Left ventricle myocardium inferior (tissue), 1 donor: ENCODE data around the gene MUC6. TPM values are rescaled to one million over a fixed set of nuclear protein-coding genes. Genes with fewer than 3 reads are reported as not detected.

ENCODE experiments used
- DNase-seq: peaks from one replicate; pipeline ENCODE4 v3.0.0-alpha.2; 2020
- H3K27ac ChIP-seq: fragments of 200-600 bp; replicated peaks from 2 replicates; pipeline ENCODE4 v1.8.0; 2021
- H3K27me3 ChIP-seq: fragments of 200-600 bp; 2 replicates; pipeline ENCODE4 v1.8.0; 2021; ENCODE audit warnings: low read depth
- H3K36me3 ChIP-seq: fragments of 200-600 bp; 2 replicates; pipeline ENCODE4 v1.8.0; 2021
- H3K4me1 ChIP-seq: fragments of 200-600 bp; 2 replicates; pipeline ENCODE4 v1.8.0; 2021
- H3K4me3 ChIP-seq: fragments of 200-600 bp; 2 replicates; pipeline ENCODE4 v1.8.0; 2021; ENCODE audit warnings: mild to moderate bottlenecking, moderate library complexity
- H3K9me3 ChIP-seq: fragments of 200-600 bp; replicated peaks from 2 replicates; pipeline ENCODE4 v1.8.0; 2021
- intact Hi-C: fragments of 100-400 bp; cut with micrococcal nuclease; formaldehyde crosslinking; loops from one replicate; pipeline ENCODE4 v1.11.0; 2022
- total RNA-seq: library from RNA; stranded (reverse); fragmentation: NEBNext Ultra II Directional; extraction: Animal tissue kit (Norgen Biotek cat#: 25700); gene quantifications from one replicate; pipeline ENCODE4 v1.2.1, GENCODE V29; 2021
- TF ChIP-seq, protein P1 (sequence below): fragments of 200-600 bp; IDR thresholded peaks from 2 replicates; pipeline ENCODE4 v1.8.0; 2021; ENCODE audit warnings: antibody characterized with exemption, mild to moderate bottlenecking, borderline replicate concordance
- donor health status: DM: no; HTN: yes; CAD: no; lungs with severe emphysema.

MUC6 gene
- total RNA-seq, 1 donor from 2014 or later, result not detected

DNA sequence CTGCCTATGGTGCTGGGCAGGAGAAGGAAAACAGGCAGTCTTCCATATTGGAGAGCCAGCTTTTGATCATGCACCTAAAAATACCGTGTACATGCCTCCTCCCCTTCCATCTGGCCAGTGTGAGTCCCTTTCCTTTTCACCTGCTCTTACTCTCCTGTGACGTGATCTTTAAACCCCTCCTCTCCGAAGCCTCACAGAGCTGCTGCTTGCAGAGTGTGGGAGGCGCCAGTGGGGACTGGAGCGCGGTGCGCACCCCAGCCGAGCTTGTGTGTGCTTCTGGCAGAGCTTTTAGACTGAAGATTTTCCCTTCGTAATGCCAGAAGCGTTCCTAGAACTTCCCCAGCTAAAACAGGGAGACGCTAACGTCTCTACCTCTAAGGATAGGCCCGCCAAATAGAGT lies 29.8 kb downstream of the MUC6 start:
- TF ChIP-seq, protein P1, sequence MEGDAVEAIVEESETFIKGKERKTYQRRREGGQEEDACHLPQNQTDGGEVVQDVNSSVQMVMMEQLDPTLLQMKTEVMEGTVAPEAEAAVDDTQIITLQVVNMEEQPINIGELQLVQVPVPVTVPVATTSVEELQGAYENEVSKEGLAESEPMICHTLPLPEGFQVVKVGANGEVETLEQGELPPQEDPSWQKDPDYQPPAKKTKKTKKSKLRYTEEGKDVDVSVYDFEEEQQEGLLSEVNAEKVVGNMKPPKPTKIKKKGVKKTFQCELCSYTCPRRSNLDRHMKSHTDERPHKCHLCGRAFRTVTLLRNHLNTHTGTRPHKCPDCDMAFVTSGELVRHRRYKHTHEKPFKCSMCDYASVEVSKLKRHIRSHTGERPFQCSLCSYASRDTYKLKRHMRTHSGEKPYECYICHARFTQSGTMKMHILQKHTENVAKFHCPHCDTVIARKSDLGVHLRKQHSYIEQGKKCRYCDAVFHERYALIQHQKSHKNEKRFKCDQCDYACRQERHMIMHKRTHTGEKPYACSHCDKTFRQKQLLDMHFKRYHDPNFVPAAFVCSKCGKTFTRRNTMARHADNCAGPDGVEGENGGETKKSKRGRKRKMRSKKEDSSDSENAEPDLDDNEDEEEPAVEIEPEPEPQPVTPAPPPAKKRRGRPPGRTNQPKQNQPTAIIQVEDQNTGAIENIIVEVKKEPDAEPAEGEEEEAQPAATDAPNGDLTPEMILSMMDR, result no peak
- no peak for DNase-seq
- intact Hi-C loops, result no loop called here
- Histone ChIP-seq H3K9me3 (no peaks in the 10 kb centered on the region), H3K27me3 (no peaks in the 10 kb centered on the region), H3K4me3 (no peak overlapping the region), H3K27ac (peak overlapping the region; percentile 4), H3K4me1 (peaks cover 14% of the 10 kb centered on the region), H3K36me3 (peaks cover 84% of the 10 kb centered on the region)

DNA sequence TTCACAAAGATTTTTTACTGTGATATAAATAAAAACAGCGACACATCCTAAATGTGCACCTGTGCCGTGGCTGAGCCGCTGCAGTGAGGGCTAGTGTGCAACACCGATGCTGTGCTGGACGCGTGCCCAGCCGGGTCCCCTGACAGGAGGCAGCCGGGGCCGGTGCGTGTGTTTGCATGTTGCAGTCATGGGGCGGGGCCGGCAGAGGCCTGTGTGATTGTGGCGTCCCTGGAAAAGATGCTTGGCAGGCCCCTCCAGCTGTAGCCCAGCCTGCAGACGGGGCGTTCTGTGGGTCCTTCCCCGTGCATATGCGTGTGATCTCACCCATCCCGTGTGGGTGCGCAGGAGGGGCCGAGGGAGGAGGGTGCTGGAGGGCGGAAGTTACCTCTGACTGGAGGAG lies 30.6 kb downstream of the MUC6 start:
- Histone ChIP-seq H3K27ac (no peak overlapping the region), H3K36me3 (peaks cover 84% of the 10 kb centered on the region), H3K4me1 (peaks cover 14% of the 10 kb centered on the region), H3K27me3 (no peaks in the 10 kb centered on the region), H3K4me3 (no peak overlapping the region), H3K9me3 (no peaks in the 10 kb centered on the region)
- intact Hi-C loops, result no loop called here
- peak; percentile 44 for DNase-seq
- TF ChIP-seq, protein P1, result no peak

DNA sequence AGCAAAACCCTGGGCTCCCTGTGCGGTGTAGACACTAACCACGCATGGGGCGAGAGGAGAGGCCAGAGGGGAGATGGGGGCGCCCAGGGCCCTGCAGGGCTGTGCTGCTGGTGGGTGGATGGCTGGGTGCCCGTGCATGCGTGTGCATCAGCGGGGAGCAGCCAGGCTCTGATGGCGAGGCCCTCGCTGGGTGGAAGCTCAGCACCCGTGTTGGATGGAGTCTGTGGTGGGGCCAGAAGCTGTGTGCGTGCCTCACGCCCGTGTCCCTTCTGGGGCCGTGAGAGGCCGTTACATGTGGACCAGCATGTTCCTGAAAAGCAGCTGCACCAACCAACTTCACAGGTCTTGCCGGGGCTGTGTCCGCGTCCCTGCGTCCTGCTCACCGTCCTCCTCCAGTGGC lies 33.4 kb downstream of the MUC6 start:
- Histone ChIP-seq H3K9me3 (no peaks in the 10 kb centered on the region), H3K27me3 (no peaks in the 10 kb centered on the region), H3K4me1 (peaks cover 14% of the 10 kb centered on the region), H3K36me3 (peaks cover 75% of the 10 kb centered on the region), H3K27ac (no peak overlapping the region), H3K4me3 (no peak overlapping the region)
- DNase-seq, result no peak
- TF ChIP-seq, protein P1, result no peak
- intact Hi-C loops, result no loop called here

DNA sequence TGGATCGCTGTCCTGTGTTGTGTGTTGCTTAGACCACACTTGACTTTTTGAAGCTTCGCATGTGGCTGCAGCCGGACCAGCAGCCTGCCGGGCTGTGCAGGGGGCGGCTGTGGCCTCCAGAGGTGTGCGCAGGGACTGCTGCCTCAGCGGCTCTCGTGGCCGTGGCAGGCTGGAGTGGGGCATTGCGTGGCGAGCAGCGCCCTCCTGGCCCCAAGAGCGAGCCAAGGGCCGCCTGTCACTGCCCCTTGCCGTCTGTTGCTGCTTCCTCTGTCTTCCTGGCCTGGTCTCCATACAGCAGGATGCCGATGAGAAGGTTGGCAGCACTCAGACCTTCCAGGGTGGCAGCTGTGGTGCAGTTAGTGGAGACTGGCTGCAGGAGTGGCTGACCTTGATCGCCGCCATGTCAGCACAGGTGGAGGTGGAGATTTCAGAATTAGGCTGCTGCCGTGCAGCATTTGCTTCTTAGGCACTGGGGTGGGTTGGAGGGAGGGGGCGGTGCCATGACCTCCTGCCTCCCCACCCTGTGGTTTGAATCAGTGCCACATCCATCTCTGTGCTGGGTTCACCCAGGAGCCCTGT lies 34.0 kb downstream of the MUC6 start:
- DNase-seq, result no peak

DNA sequence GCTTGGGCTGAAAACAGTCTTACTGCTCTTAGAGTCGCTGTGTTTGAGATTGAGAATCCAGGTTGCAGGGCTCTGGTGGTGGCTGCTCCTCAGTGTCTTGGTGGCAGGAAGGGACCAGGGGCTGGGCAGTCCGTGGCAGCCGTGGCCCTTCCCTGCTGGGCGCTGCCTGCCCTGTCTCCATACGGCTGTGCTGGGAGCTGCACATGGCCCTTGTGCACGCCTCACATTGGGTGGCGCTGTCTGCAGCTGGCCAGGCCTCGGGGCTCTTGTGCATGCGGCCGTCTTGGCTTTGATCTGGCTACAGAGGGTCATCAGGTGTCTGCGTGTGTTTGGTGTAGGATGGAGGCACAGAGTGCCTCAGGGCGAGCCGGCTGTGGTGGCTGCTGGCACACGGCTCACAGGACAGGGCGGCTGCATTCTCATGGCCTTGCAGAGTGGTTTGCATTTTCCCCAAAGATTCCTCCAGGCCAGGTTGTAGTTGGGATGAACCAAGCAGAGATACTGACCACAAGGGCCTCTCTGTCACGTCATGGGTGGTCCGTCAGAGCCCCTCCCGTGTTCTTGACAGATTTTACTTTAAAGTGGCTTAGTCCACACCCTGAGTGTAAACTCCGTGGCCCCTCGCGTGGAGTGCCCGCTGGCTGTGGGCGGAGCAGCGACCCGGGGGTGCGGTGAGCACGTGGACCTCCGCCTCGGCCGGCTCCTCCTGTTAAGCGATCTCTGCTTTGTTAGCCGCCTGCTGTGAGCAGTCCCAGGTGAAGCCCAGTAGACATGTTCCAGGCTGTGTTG lies 34.7 kb downstream of the MUC6 start:
- no peak overlapping the region for H3K4me3 ChIP-seq
- no peak overlapping the region for H3K27ac ChIP-seq
- no peak for DNase-seq
- TF ChIP-seq, protein P1, result no peak
- peaks cover 11% of the 10 kb centered on the region for H3K4me1 ChIP-seq
- H3K36me3 ChIP-seq, result peaks cover 65% of the 10 kb centered on the region
- intact Hi-C loops, result no loop called here
- H3K9me3 ChIP-seq, result no peaks in the 10 kb centered on the region
- no peaks in the 10 kb centered on the region for H3K27me3 ChIP-seq

More for the DNA sequence above, 34.0 kb downstream of the MUC6 start:
- H3K27me3 ChIP-seq, result no peaks in the 10 kb centered on the region
- no peaks in the 10 kb centered on the region for H3K9me3 ChIP-seq
- peaks cover 68% of the 10 kb centered on the region for H3K36me3 ChIP-seq
- TF ChIP-seq, protein P1, result no peak
- intact Hi-C loops, result no loop called here
- no peak overlapping the region for H3K27ac ChIP-seq
- no peak overlapping the region for H3K4me3 ChIP-seq
- H3K4me1 ChIP-seq, result peaks cover 14% of the 10 kb centered on the region
